ENCODE measurements around the gene NOS3. TPM values are rescaled to one million over a fixed set of nuclear protein-coding genes. Genes with fewer than 3 reads are reported as not detected.
A peak's percentile ranks its signal among the peaks of the same experiment; 100 is the strongest.
"Not testable (repeated sequence)": the region's sequence is repeated elsewhere in the genome, so short reads cannot be mapped to it uniquely, and the experiment has no call there.

NOS3 gene
- total RNA-seq, 1 donor from 2014 or later, result 1.7 TPM

DNA sequence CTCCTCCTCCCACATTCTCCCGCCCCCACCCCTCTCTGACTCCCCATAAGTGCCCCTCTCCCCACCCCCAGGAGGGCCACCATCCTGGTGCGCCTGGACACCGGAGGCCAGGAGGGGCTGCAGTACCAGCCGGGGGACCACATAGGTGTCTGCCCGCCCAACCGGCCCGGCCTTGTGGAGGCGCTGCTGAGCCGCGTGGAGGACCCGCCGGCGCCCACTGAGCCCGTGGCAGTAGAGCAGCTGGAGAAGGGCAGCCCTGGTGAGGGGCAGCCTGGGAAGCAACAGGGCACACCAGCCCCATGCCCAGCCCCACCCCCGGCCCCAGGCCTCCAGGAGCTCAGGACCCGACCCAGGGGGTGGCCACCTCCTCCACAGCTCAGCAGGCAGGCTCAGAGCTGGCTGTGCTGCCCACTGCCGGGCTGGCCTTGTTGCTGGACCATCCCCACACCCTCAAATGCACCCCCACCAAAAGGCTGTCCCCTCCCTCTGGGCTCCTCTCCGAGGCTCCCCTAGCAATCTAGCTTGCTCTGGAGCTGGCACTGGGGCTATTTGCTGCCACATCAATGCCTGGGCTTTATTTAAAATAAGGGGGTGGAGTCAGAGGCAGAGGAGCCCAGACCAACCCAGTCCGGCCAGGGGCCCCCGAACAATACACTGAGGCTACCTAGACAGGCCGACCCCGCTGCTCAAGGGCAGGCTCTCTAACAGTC, 18.7 kb downstream of the NOS3 start:
- peaks cover 37% of the 10 kb centered on the region for H3K27me3 Mint-ChIP-seq
- H3K27ac Mint-ChIP-seq, result no peak overlapping the region
- no peaks in the 10 kb centered on the region for H3K9me3 Mint-ChIP-seq
- H3K4me3 Mint-ChIP-seq, result no peak overlapping the region
- no peaks in the 10 kb centered on the region for H3K36me3 Mint-ChIP-seq
- H3K4me1 Mint-ChIP-seq (ENCODE audit: unreplicated experiment), result peaks cover 36% of the 10 kb centered on the region
- no peak for TF ChIP-seq CTCF (conservative IDR thresholded peaks at IDR 0.05)
- DNase-seq (ENCODE audit: extremely low spot score, unreplicated experiment), result no peak

DNA sequence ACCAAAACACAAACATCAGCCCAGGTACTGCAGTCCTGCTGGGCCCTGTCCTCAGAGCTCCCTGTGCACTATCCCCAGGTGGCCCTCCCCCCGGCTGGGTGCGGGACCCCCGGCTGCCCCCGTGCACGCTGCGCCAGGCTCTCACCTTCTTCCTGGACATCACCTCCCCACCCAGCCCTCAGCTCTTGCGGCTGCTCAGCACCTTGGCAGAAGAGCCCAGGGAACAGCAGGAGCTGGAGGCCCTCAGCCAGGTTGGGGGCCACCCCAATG, 19.2 kb downstream of the NOS3 start:
- Mint-ChIP-seq H3K4me1 (ENCODE audit: unreplicated experiment) (peaks cover 36% of the 10 kb centered on the region), H3K27me3 (peaks cover 38% of the 10 kb centered on the region), H3K36me3 (no peaks in the 10 kb centered on the region), H3K4me3 (no peak overlapping the region), H3K9me3 (no peaks in the 10 kb centered on the region), H3K27ac (no peak overlapping the region)
- DNase-seq (ENCODE audit: extremely low spot score, unreplicated experiment), result no peak
- no peak for TF ChIP-seq CTCF (conservative IDR thresholded peaks at IDR 0.05)

GRCh38 chr7:151010307-151011096, 19.7 kb downstream of the NOS3 start:
- Mint-ChIP-seq H3K4me3 (peak overlapping the region; percentile 49), H3K4me1 (ENCODE audit: unreplicated experiment) (peaks cover 36% of the 10 kb centered on the region), H3K9me3 (no peaks in the 10 kb centered on the region), H3K27me3 (peaks cover 40% of the 10 kb centered on the region), H3K36me3 (no peaks in the 10 kb centered on the region), H3K27ac (no peak overlapping the region)
- TF ChIP-seq CTCF (conservative IDR thresholded peaks at IDR 0.05), result no peak
- DNase-seq (ENCODE audit: extremely low spot score, unreplicated experiment), result no peak

- TF ChIP-seq CTCF (conservative IDR thresholded peaks at IDR 0.05), result no peak
- peaks cover 38% of the 10 kb centered on the region for H3K27me3 Mint-ChIP-seq
- no peak overlapping the region for H3K27ac Mint-ChIP-seq
- peaks cover 36% of the 10 kb centered on the region for H3K4me1 Mint-ChIP-seq (ENCODE audit: unreplicated experiment)
- H3K4me3 Mint-ChIP-seq, result no peak overlapping the region
- H3K36me3 Mint-ChIP-seq, result no peaks in the 10 kb centered on the region
- no peaks in the 10 kb centered on the region for H3K9me3 Mint-ChIP-seq
- no peak for DNase-seq (ENCODE audit: extremely low spot score, unreplicated experiment)
Measured at GRCh38 chr7:151011097-151011409, 20.2 kb downstream of the NOS3 start.

DNA sequence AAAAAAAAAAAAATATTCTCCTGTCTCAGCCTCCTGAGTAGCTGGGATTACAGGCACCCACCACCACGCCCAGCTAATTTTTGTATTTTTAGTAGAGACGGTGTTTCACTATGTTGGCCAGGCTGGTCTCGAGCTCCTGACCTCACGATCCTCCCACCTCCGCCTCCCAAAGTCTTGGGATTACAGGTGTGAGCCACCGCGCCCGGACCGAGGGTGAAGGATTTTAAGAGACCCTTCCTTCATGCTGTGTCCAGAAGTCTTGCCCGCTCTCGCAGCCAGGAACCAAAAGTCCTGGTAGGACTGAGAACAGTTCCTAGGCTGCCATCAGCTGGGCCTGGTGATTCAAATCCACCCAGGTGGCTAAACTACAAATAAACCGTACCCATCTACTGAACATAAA, 20.8 kb downstream of the NOS3 start:
- H3K36me3 Mint-ChIP-seq; H3K9me3 Mint-ChIP-seq; DNase-seq (ENCODE audit: extremely low spot score, unreplicated experiment): not testable (repeated sequence)
- H3K4me1 Mint-ChIP-seq (ENCODE audit: unreplicated experiment), result peaks cover 36% of the 10 kb centered on the region
- H3K27ac Mint-ChIP-seq, result peak overlapping the region; percentile 32
- H3K4me3 Mint-ChIP-seq, result peak overlapping the region; percentile 39
- H3K27me3 Mint-ChIP-seq, result peaks cover 41% of the 10 kb centered on the region

DNA sequence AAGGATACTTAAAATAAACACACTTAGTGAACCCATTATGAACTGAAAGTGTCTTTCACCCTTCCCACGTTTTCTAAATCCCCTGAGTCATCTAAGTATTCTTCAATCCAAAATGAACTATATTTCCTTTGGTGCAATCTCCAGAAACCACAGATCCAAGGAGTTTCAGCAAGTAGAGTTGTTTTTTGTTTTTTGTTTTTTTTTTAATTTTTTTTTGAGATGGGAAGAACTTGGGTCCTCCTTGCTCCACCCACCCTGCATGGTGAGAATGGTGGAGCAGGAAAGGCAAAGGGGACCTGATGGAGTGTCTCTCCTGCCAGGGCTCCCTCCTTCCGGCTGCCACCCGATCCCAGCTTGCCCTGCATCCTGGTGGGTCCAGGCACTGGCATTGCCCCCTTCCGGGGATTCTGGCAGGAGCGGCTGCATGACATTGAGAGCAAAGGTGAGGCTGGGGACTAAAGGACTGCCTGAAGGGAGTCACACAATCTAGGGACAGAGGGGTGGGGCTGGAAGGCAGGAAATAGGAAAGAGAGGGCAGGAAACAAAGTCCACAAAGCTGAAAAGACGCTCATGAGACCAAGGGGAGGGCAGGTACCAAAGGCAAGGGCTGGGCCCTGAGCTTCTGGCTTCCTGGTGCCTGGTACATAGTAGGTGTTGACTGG, 21.3 kb downstream of the NOS3 start:
- Mint-ChIP-seq H3K9me3 (no peaks in the 10 kb centered on the region), H3K4me3 (peak overlapping the region; percentile 39), H3K27ac (peak overlapping the region; percentile 32), H3K36me3 (no peaks in the 10 kb centered on the region), H3K4me1 (ENCODE audit: unreplicated experiment) (peaks cover 36% of the 10 kb centered on the region), H3K27me3 (peaks cover 43% of the 10 kb centered on the region)
- no peak for TF ChIP-seq CTCF (conservative IDR thresholded peaks at IDR 0.05)
- no peak for DNase-seq (ENCODE audit: extremely low spot score, unreplicated experiment)

Measured in type B pancreatic cell (in vitro differentiated cells).